Astrocyte (in vitro differentiated cells and primary cell): ENCODE measurements around the gene ASB4.

Experiments
- EZH2 ChIP-seq: IDR thresholded peaks from 2 replicates; pipeline ENCODE4 v1.6.1; 2012; ENCODE audit warnings: mild to moderate bottlenecking, low read length, inconsistent platforms; ENCODE audit not compliant: insufficient read depth
- TF ChIP-seq, protein P1 (sequence below): IDR thresholded peaks from 2 replicates; pipeline ENCODE4 v1.5.1; 2011; ENCODE audit warnings: low read depth, mild to moderate bottlenecking, inconsistent platforms, low read length, moderate library complexity; ENCODE audit not compliant: insufficient read depth

DNA sequence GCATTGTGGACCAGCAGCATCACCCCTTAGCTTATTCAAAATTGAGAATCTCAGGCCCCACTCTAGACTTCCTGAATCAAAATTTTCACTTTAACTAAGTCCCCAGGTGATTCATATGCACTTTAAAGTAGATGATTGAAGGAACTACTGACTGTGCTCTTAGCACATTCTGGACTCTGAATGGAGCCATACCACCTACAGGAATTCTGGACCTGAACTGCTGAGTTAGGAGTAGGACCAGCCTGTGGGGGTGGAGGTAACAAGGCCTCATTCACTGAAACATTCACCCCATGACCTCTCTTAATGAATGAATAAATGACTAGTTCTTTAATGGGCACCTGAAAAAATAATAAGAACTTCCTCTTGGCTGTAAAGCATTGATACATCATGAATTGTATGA, 103.3 kb downstream of the ASB4 start:
- TF ChIP-seq, protein P1, sequence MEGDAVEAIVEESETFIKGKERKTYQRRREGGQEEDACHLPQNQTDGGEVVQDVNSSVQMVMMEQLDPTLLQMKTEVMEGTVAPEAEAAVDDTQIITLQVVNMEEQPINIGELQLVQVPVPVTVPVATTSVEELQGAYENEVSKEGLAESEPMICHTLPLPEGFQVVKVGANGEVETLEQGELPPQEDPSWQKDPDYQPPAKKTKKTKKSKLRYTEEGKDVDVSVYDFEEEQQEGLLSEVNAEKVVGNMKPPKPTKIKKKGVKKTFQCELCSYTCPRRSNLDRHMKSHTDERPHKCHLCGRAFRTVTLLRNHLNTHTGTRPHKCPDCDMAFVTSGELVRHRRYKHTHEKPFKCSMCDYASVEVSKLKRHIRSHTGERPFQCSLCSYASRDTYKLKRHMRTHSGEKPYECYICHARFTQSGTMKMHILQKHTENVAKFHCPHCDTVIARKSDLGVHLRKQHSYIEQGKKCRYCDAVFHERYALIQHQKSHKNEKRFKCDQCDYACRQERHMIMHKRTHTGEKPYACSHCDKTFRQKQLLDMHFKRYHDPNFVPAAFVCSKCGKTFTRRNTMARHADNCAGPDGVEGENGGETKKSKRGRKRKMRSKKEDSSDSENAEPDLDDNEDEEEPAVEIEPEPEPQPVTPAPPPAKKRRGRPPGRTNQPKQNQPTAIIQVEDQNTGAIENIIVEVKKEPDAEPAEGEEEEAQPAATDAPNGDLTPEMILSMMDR, result no peak
- TF ChIP-seq EZH2, result no peak
